Posterior cingulate gyrus (tissue), 11 donors: ENCODE measurements around the gene TBKBP1.
A peak's percentile ranks its signal among the peaks of the same experiment; 100 is the strongest.

Experiments
- DNase-seq, 10 donors: peaks; one replicate each; pipeline versions ENCODE4 v3.0.0 to v3.0.0-alpha.2; 2020 to 2021; ENCODE audit warnings: mixed read lengths in 3 of 10
- intact Hi-C: fragments of 100-400 bp; cut with DNase I; formaldehyde crosslinking; loops from one replicate; pipeline ENCODE4 v1.15.1; 2023

TBKBP1 gene, protein sequence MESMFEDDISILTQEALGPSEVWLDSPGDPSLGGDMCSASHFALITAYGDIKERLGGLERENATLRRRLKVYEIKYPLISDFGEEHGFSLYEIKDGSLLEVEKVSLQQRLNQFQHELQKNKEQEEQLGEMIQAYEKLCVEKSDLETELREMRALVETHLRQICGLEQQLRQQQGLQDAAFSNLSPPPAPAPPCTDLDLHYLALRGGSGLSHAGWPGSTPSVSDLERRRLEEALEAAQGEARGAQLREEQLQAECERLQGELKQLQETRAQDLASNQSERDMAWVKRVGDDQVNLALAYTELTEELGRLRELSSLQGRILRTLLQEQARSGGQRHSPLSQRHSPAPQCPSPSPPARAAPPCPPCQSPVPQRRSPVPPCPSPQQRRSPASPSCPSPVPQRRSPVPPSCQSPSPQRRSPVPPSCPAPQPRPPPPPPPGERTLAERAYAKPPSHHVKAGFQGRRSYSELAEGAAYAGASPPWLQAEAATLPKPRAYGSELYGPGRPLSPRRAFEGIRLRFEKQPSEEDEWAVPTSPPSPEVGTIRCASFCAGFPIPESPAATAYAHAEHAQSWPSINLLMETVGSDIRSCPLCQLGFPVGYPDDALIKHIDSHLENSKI

DNA sequence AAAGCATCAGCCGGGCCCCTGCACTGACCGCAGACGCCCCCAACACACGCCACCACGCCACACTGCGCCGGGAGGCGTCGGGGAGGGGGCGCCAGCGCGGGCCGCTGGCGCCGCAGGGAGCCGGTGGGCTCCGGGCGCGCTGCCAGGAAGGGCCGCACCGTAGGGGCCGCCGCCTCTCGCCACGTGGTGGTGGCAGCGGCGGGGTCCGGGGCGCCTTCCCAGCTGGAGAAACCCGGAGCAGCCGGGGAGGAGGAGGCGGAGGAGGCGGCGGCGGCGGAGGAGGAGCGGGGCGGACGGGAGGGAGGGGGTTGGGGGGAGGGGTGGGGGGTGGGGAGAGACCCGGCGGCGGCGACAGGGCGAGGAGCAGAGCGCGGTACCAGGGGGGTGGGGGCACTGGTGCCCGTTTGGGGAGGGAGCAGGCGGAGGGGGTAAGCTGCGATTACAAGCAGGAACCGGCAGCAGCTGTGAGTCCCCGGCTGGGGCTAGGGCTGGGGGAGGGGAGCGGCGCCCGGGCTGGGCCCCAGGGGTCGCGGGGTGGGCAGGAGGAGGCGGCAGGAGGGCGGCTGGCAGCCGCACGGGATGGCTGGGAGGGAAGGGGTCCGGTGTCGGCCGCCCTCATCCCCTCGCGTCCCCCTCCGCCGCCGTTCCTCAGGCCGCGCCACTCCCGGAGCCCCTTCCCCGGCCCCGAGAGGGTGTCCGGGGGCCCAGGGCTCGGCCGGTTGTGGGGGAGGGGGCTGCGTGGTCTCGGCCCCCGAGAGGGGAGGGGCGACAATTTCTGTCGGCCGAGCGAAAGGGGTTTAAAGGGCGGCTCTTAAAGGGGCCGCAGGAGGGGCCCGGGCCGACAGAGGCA is at the start of gene TBKBP1:
Gene TBKBP1, plus strand, starts transcription at position 431 of the 850 bp plus-strand sequence. CDS start 1,952 bp downstream, outside the sequence.
- peak in 6 of 10 donors; percentile 31 to 88 (median 44) for DNase-seq
- intact Hi-C loops, result no loop called here

GRCh38 chr17:47644324-47644723 is 49.6 kb upstream of the TBKBP1 start:
- intact Hi-C loops, result no loop called here
- DNase-seq, result no peak

GRCh38 chr17:47649153-47649971 is 44.6 kb upstream of the TBKBP1 start, which contains the start of gene KPNB1:
Gene KPNB1 (plus strand): TSS chr17:47649919. CDS start chr17:47650245, 326 bp downstream.
- DNase-seq, result peak; percentile 99 to 100 (median 100)
- intact Hi-C loops, result no loop called here

DNA sequence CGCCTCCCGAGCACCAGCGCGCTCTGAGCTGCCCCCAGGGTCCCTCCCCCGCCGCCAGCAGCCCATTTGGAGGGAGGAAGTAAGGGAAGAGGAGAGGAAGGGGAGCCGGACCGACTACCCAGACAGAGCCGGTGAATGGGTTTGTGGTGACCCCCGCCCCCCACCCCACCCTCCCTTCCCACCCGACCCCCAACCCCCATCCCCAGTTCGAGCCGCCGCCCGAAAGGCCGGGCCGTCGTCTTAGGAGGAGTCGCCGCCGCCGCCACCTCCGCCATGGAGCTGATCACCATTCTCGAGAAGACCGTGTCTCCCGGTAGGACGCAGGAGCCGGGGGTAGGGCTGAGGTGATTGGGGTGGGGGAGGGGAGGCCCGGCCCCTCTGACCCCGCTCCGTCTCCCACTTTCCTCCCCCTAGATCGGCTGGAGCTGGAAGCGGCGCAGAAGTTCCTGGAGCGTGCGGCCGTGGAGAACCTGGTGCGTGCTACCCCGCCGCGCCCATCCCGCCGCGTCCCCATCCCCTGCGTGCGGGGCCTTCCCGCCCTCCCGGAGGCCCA is 43.9 kb upstream of the TBKBP1 start:
- intact Hi-C loops, result no loop called here
- DNase-seq, result peak in 2 of 10 donors; percentile 17 to 39

- DNase-seq, result peak; percentile 88 to 99 (median 94)
- intact Hi-C loops, result no loop called here
Observed at GRCh38 chr17:47650525-47651522, 43.1 kb upstream of the TBKBP1 start.

DNA sequence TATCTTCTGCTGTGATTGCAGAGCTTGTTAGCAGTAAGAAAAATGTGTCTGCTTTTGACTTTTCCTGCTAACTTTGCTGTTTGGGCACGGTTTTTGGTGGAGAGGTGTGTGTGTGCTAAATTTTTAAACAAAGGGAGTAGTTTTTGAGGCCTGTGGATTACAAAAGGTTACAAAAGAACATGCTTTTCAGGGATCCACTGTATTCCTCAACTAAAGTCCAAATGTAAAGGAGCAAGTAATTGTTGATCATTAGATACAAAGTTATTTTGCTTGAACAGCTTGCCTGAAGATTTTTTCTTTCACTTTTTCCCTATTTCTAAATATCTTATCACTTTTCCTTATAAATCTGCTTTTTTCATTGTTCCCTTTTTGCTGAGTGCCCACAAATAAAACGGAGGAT is 42.3 kb upstream of the TBKBP1 start:
- intact Hi-C loops, result no loop called here
- no peak for DNase-seq

DNA sequence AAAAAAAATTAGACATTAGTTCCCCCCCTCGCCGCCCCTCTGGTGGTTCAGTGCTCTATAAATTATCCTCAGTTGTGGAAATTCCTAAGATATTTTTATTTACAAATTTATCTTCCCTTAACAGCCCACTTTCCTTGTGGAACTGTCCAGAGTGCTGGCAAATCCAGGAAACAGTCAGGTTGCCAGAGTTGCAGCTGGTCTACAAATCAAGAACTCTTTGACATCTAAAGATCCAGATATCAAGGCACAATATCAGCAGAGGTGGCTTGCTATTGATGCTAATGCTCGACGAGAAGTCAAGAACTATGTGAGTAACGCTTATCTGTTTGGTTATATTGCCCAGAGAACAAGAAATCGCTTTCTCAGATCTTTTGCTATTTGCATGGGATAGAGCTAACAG is 41.4 kb upstream of the TBKBP1 start:
- DNase-seq, result no peak
- intact Hi-C loops, result no loop called here

GRCh38 chr17:47653442-47653841 is 40.5 kb upstream of the TBKBP1 start:
- intact Hi-C loops, result no loop called here
- DNase-seq, result no peak

DNA sequence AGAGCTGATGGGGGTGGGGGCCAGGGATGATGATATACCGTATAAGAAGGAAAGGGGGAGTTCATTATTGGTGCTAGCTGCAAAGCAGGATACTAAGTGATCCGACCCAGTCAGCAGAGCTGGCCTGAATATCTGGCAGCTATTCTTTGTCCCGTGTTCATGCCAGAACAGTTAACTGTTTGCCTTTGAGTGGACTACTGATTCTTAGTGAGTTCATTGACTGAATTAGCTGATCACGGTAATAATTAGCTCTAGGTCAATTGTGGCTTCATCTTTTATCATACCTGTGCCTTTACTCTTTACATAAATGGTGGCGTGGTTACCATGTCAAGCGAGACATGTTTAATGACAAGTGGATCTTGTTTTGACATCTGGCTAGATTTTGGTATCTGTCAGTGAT is 39.0 kb upstream of the TBKBP1 start:
- intact Hi-C loops, result no loop called here
- no peak for DNase-seq

- intact Hi-C loops, result loop anchor here (5.0 kb wide), 2 partner anchors 82 to 132 kb away; no protein-coding TSS in a partner anchor
- DNase-seq, result no peak
Observed at GRCh38 chr17:47660064-47660492, 33.9 kb upstream of the TBKBP1 start.

DNA sequence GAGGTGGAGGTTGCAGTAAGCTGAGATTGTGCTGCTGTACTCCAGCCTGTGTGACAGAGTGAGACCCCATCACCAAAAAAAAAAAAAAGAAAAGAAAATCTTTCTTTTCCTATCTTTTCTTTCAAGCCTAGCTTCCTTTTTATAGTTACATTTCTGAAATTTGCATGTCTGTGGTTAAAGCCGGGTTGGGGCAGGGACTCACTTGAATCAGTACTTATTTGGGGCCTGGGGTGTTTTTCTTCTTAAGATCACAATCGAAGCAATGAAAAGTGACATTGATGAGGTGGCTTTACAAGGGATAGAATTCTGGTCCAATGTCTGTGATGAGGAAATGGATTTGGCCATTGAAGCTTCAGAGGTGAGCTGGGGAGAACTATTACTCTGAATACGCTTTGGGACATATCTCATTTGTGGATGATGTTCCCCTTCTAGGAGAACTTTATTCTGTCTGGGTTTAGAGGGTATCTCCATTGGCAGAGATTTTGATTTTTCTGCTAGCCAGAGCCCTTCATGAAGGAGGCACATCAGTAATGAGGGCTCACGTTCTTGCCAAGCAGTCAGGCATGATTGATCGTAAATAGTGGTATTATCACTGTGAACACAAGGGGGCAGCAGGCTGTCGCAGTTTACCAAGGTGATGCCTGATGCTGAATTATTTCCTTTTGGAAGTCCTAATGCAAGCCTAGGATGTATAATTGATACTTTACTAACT is 29.9 kb upstream of the TBKBP1 start:
- intact Hi-C loops, result loop anchor here (5.0 kb wide), 2 partner anchors 78 to 128 kb away; no protein-coding TSS in a partner anchor

GRCh38 chr17:47664624-47664941 is 29.4 kb upstream of the TBKBP1 start:
- no peak for DNase-seq
- intact Hi-C loops, result loop anchor here (5.0 kb wide), 2 partner anchors 78 to 128 kb away; no protein-coding TSS in a partner anchor

More for the DNA sequence above, 29.9 kb upstream of the TBKBP1 start:
- DNase-seq, result peak in 6 of 10 donors; percentile 25 to 90 (median 58)

- intact Hi-C loops, result no loop called here
- DNase-seq, result no peak
Observed at GRCh38 chr17:47665655-47666054, 28.3 kb upstream of the TBKBP1 start.

DNA sequence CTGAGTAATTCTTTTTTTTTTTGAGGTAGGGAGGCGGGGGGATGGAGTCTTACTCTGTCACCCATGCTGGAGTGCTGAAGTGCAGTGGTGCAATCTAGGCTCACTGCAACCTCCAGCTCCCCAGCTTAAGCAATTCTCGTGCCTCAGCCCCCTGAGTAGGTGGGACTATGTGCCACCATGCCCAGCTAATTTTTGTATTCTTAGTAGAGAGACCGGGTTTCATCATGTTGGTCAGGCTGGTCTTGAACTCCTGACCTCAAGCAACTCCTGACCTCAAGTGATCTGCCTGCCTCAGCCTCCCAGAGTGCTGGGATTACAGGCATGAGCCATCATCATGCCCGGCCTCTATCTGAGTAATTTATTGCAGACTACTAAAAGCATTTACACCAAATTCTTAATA is 24.9 kb upstream of the TBKBP1 start:
- no peak for DNase-seq
- intact Hi-C loops, result no loop called here

- DNase-seq, result no peak
Observed at GRCh38 chr17:47670064-47670463, 23.9 kb upstream of the TBKBP1 start.

DNA sequence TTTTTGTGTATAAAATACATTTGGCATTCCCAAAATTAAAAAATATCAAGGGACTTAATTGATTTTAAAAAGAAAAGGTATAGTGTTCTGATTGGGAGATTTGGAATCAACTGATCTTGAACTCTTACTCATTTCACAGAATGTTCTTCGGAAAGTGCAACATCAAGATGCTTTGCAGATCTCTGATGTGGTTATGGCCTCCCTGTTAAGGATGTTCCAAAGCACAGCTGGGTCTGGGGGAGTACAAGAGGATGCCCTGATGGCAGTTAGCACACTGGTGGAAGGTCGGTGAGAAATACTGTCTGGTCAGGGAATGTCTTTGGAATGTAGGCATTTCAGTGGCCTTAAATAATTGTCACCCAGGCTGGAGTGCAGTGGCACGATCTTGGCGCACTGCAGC is 19.5 kb upstream of the TBKBP1 start:
- intact Hi-C loops, result no loop called here
- no peak for DNase-seq

More at GRCh38 chr17:47670064-47670463, 23.9 kb upstream of the TBKBP1 start:
- intact Hi-C loops, result no loop called here

DNA sequence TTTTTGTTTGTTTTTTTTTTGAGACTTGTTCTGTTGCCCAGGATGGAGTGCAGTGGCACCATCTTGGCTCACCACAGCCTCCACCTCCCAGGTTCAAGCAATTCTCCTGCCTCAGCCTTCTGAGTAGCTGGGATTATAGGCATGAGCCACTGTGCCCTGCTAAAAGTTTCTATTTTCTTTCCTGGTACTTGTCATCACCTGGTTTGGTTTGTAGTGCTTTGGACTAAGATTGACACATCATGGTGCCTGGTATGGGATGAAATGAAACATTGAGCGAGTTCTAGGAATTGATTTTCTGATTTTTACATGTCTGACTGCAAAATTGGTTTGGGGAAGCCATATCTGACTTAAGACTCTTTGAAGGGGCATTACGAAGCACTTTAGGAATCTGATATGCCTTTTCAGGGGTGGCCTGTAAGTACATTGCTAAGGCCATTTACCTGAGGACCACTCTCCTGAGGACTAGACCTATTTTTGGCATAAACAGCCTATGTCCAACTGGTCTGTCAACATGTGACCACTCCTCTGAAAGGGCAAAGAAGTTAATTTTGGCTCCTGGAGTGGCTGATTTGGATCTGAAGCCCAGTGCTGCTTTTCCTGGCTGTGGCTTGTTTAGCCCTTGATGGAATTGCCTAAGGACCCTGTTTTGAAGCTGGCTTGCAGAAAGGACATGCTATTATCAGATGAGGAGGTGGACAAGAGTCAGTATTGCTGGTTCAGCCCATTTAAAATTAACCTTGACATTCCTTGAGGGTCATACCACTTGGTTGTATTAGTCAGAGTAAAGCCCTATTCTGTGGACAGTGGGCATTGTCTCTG is 18.4 kb upstream of the TBKBP1 start:
- DNase-seq, result no peak

More for the DNA sequence above, 18.4 kb upstream of the TBKBP1 start:
- intact Hi-C loops, result no loop called here
